GM12878 (cell line): ENCODE results near the gene INPP5D. TPM values are rescaled to one million over a fixed set of nuclear protein-coding genes. Genes with fewer than 3 reads are reported as not detected.
"Not testable (repeated sequence)": the region's sequence is repeated elsewhere in the genome, so short reads cannot be mapped to it uniquely, and the experiment has no call there.

Source experiments
- ATAC-seq: fragments of 200-7000 bp; cut with Tn5 transposase; 3 replicates; pipeline ENCODE4 v1.9.1; 2020; ENCODE audit warnings: mild to moderate bottlenecking, moderate library complexity
- BruUV-seq: library from RNA; stranded (reverse); fragments of 400-500 nt; replicated peaks from 2 replicates; lab custom pipeline; 2021; lab: Mats Ljungman, UMichigan
- CTCF ChIA-PET: fragments of 300-600 bp; sonication (Branson Sonifier 250); formaldehyde crosslinking; extraction: SDS; loops from one replicate; lab custom pipeline; 2021; ENCODE audit warnings: inconsistent platforms; lab: Yijun Ruan, JAX
- POLR2A ChIA-PET: fragments of 350-600 bp; formaldehyde crosslinking; extraction: SDS; loops from one replicate; lab custom pipeline; 2021; ENCODE audit warnings: inconsistent platforms; lab: Charles Lee
- RAD21 ChIA-PET: fragments of 300-600 bp; sonication (Branson Sonifier 250); formaldehyde crosslinking; loops from one replicate; lab custom pipeline; 2023; ENCODE audit warnings: antibody characterized with exemption; ENCODE audit not compliant: unreplicated experiment; lab: Charles Lee
- SMC1A ChIA-PET: fragments of 300-600 bp; sonication (Branson Sonifier 250); formaldehyde crosslinking; loops from one replicate; lab custom pipeline; 2023; ENCODE audit not compliant: unreplicated experiment, uncharacterized antibody; lab: Charles Lee
- DNase-seq: peaks from one replicate; pipeline ENCODE4 v3.0.0-alpha.2; 2011; ENCODE audit warnings: low read depth, low spot score
- FAIRE-seq: peaks from 3 replicates; lab custom pipeline; 2011; peaks lifted over from hg19 to GRCh38; lab: Jason Lieb, UNC
- H2AFZ ChIP-seq: 2 replicates; pipeline ENCODE4 v1.6.0; 2011; ENCODE audit warnings: low read depth, low read length, control low read depth; ENCODE audit not compliant: control insufficient read depth
- H3K27ac ChIP-seq: 2 replicates; pipeline ENCODE4 v1.5.1; 2011; ENCODE audit warnings: control low read depth; ENCODE audit not compliant: control insufficient read depth, insufficient read depth
- H3K27me3 ChIP-seq, 2 experiments: replicated peaks in 1 of 2; 2 replicates each; pipeline versions ENCODE4 v1.6.0 to v1.6.1; 2011; ENCODE audit warnings: low read length in 1 of 2; ENCODE audit not compliant: control insufficient read depth in 2 of 2, insufficient read depth in 2 of 2
- H3K36me3 ChIP-seq, 2 experiments: 2 replicates each; pipeline ENCODE4 v1.5.1; 2011; ENCODE audit warnings: low read length in 1 of 2; ENCODE audit not compliant: control insufficient read depth in 2 of 2, insufficient read depth in 2 of 2
- H3K4me1 ChIP-seq: 2 replicates; pipeline ENCODE4 v1.6.1; 2011; ENCODE audit warnings: mild to moderate bottlenecking, low read length, moderate library complexity, mixed read lengths; ENCODE audit not compliant: control insufficient read depth, insufficient read depth
- H3K4me2 ChIP-seq: 2 replicates; pipeline ENCODE4 v1.6.0; 2011; ENCODE audit warnings: control low read depth; ENCODE audit not compliant: control insufficient read depth, insufficient read depth
- H3K4me3 ChIP-seq: fragments of 200-600 bp; sonication (generic); 2 replicates; pipeline ENCODE4 v1.5.1; 2016
- H3K79me2 ChIP-seq: 2 replicates; pipeline ENCODE4 v1.6.0; 2011; ENCODE audit warnings: low read length; ENCODE audit not compliant: control insufficient read depth, insufficient read depth
- H3K9ac ChIP-seq: 2 replicates; pipeline ENCODE4 v1.8.0; 2011; ENCODE audit warnings: low read length, control low read depth, mixed read lengths; ENCODE audit not compliant: control insufficient read depth, insufficient read depth
- H3K9me3 ChIP-seq: replicated peaks from 3 replicates; pipeline ENCODE4 v1.5.1; 2011; ENCODE audit warnings: mild to moderate bottlenecking, low read length; ENCODE audit not compliant: control insufficient read depth, insufficient read depth
- H4K20me1 ChIP-seq: 2 replicates; pipeline ENCODE4 v1.6.0; 2011; ENCODE audit not compliant: control insufficient read depth, insufficient read depth
- BCL3 ChIP-seq: IDR thresholded peaks from 2 replicates; pipeline ENCODE4 v1.6.1; 2011; ENCODE audit warnings: borderline replicate concordance, low read depth, mild to moderate bottlenecking, moderate library complexity, low read length; ENCODE audit not compliant: insufficient read depth, poor library complexity, severe bottlenecking
- BRCA1 ChIP-seq: IDR thresholded peaks from 2 replicates; pipeline ENCODE4 v1.6.1; 2011; ENCODE audit warnings: low read depth, low read length, improper control_type of control experiment
- ELK1 ChIP-seq: IDR thresholded peaks from 2 replicates; pipeline ENCODE4 v1.6.1; 2012; ENCODE audit warnings: low read depth, low read length, improper control_type of control experiment
- HSF1 ChIP-seq: fragments of 150-350 bp; IDR thresholded peaks from 2 replicates; pipeline ENCODE4 v1.6.1; 2014; ENCODE audit warnings: mild to moderate bottlenecking, low read depth, low read length
- MEF2A ChIP-seq: IDR thresholded peaks from 2 replicates; pipeline ENCODE4 v1.6.1; 2011; ENCODE audit warnings: low read depth, mild to moderate bottlenecking, low read length, moderate library complexity; ENCODE audit not compliant: insufficient read depth
- MYC ChIP-seq: IDR thresholded peaks from 2 replicates; pipeline ENCODE4 v1.6.1; 2011; ENCODE audit warnings: mild to moderate bottlenecking, low read length, moderate library complexity, inconsistent platforms; ENCODE audit not compliant: insufficient read depth, insufficient replicate concordance, insufficient read length, severe bottlenecking
- POLR2A ChIP-seq: IDR thresholded peaks from 2 replicates; pipeline ENCODE4 v1.6.1; 2011; ENCODE audit warnings: low read depth, mild to moderate bottlenecking, low read length
- SMAD5 ChIP-seq: IDR thresholded peaks from 2 replicates; pipeline ENCODE4 v1.6.1; 2016; ENCODE audit warnings: antibody characterized with exemption, low read depth
- SMARCA5 ChIP-seq: fragments of 450-650 bp; IDR thresholded peaks from 2 replicates; pipeline ENCODE4 v1.6.1; 2017; ENCODE audit warnings: mild to moderate bottlenecking
- WRNIP1 ChIP-seq: IDR thresholded peaks from 2 replicates; pipeline ENCODE4 v1.6.1; 2011; ENCODE audit warnings: low read depth, low read length, improper control_type of control experiment, borderline replicate concordance
- ZBED1 ChIP-seq: IDR thresholded peaks from 2 replicates; pipeline ENCODE4 v1.6.1; 2016; ENCODE audit warnings: borderline replicate concordance
- WGBS: methylation state at CpG from one replicate; pipeline ENCODE4 v1.1.6; 2016; ENCODE audit warnings: low lambda C conversion rate; ENCODE audit not compliant: insufficient replicate concordance, insufficient coverage; ENCODE audit errors: missing lambda C conversion rate; 5-methylcytosine and 5-hydroxymethylcytosine counted together
- in situ Hi-C: fragments of 300-500 bp; cut with MboI; formaldehyde crosslinking; loops from 9 replicates; pipeline ENCODE4 v1.14.3; 2018; ENCODE audit warnings: mixed read lengths
- intact Hi-C: fragments of 100-400 bp; cut with micrococcal nuclease; formaldehyde crosslinking; loops from one replicate; pipeline ENCODE4 v1.14.2; 2022; ENCODE audit not compliant: unreplicated experiment
- polyA plus RNA-seq, 11 experiments: library from polyadenylated mRNA; depleted of rRNA in 4 of 11; unstranded in 6 of 11; stranded (reverse) in 5 of 11; fragments of >200 nt; fragmentation: Nextera tagmentation in 4 of 11; fragmentation: Illumina TruSeq in 1 of 11; extraction: Ambion mirVana in 4 of 11; extraction: Trizol in 1 of 11; gene quantifications; 1 replicate in 1 of 11; 2 replicates in 10 of 11; pipeline versions ENCODE4 v1.2.1 to v1.2.3, GENCODE V29; 2011 to 2016; ENCODE audit warnings: inconsistent platforms in 2 of 11, missing spikeins in 2 of 11, low read depth in 1 of 11
- total RNA-seq, 4 experiments: library from RNA; depleted of rRNA in 3 of 4; stranded (reverse); fragments of >200 nt in 3 of 4; fragmentation: Illumina TruSeq in 1 of 4; extraction: Trizol in 1 of 4; gene quantifications; 2 replicates each; pipeline versions ENCODE4 v1.2.1 to v1.2.3, GENCODE V29; 2013 to 2021

Gene INPP5D
- total and polyA plus RNA-seq, 10 of the 15 experiments (the other 5 are each of a cell fraction or from before 2014, with no cell fraction given): 11.8 to 139 (median 88.8) TPM

DNA sequence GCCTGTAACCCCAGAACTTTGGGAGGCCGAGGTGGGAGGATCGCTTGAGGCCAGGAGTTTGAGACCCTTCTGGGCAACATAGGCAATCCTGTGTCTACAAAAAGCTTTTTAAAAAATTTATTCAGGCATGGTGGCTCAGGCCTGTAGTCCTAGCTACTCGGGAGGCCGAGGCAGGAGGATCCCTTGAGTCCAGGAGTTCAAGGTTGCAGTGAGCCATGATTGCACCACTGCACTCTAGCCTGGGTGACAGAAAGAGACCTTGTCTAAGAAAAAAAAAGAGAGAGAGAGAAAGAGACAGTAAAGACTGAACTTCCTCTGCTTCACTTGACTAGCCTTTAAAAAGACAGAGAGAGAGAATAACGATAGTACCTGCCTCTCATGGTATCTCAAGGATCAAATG lies 62.4 kb downstream of the INPP5D start:
- WGBS: 85% methylated on average over 5 of the region's 5 CpGs
- H4K20me1 ChIP-seq: peaks cover 3% of the 10 kb centered on the region; the same call in 1 of the 2 replicates
- H3K4me3 ChIP-seq: no peak overlapping the region
- H3K4me2 ChIP-seq: no peak overlapping the region
- H3K36me3 ChIP-seq: peaks cover 43 to 48% of the 10 kb centered on the region in 2 experiments
- H3K27ac ChIP-seq: peak overlapping the region; percentile 20; the same call in 1 of the 2 replicates
- ChIA-PET CTCF (no interaction called here), RAD21 (interaction anchor here (1.4 to 2.0 kb wide), 2 partner anchors 13 to 36 kb away, joined by 4 to 7 read pairs; no protein-coding TSS in a partner anchor), POLR2A (interaction anchor here (0.7 kb wide), 1 partner anchor 15 kb away, joined by 3 read pairs; no protein-coding TSS in a partner anchor), SMC1A (interaction anchor here (1.0 to 2.7 kb wide), 6 partner anchors 9 to 79 kb away, joined by 3 to 11 read pairs (median 4); no protein-coding TSS in a partner anchor)
- H3K4me1 ChIP-seq: peaks cover 28% of the 10 kb centered on the region
- DNase-seq (no peak), FAIRE-seq (no peak)
- in situ Hi-C loops: no loop called here
- H3K9ac ChIP-seq: no peak overlapping the region
- peaks cover 2% of the 10 kb centered on the region; the same call in 1 of the 3 replicates for H3K9me3 ChIP-seq
- no TSS peak for BruUV-seq
- H3K79me2 ChIP-seq: peaks cover 38% of the 10 kb centered on the region
- intact Hi-C loops: no loop called here
- TF ChIP-seq HSF1 (no peak), SMAD5 (no peak), ELK1 (no peak), BRCA1 (no peak), SMARCA5 (no peak), ZBED1 (no peak), BCL3 (no peak), MEF2A (no peak), MYC (no peak), WRNIP1 (no peak), POLR2A (no peak)
- TF ChIP-seq, all 136 proteins: peak for 0
- ATAC-seq: no peak
- Histone ChIP-seq H3K27me3 (no peaks in the 10 kb centered on the region), H2AFZ (no peak overlapping the region)

- SMC1A ChIA-PET: interaction anchor here (1.0 to 2.7 kb wide), 6 partner anchors 12 to 60 kb away, joined by 3 to 12 read pairs (median 4); no protein-coding TSS in a partner anchor
- ATAC-seq, intact Hi-C loops, H4K20me1 ChIP-seq, FAIRE-seq, H3K9me3 ChIP-seq, BruUV-seq, H2AFZ ChIP-seq, H3K9ac ChIP-seq, in situ Hi-C loops, DNase-seq, H3K27me3 ChIP-seq: not testable (repeated sequence)
- CTCF ChIA-PET: interaction anchor here (0.6 to 1.8 kb wide), 5 partner anchors 15 to 1371 kb away, joined by 4 to 12 read pairs (median 5); partner anchors contain the start of gene INPP5D
- Histone ChIP-seq H3K4me3 (peak overlapping the region; percentile 15; the same call in 1 of the 2 replicates), H3K36me3 (peaks cover 42 to 45% of the 10 kb centered on the region in 2 experiments), H3K4me2 (peak overlapping the region; percentile 92; the same call in 1 of the 2 replicates), H3K27ac (peak overlapping the region; percentile 93; the same call in 1 of the 2 replicates), H3K79me2 (peaks cover 33% of the 10 kb centered on the region), H3K4me1 (peaks cover 25% of the 10 kb centered on the region)
- RAD21 ChIA-PET: interaction anchor here (0.6 to 2.5 kb wide), 10 partner anchors 15 to 83 kb away, joined by 3 to 19 read pairs (median 6); partner anchors contain the start of gene INPP5D
- 91% methylated on average over 2 of the region's 2 CpGs for WGBS
- POLR2A ChIA-PET: interaction anchor here (1.3 to 2.2 kb wide), 3 partner anchors 41 to 63 kb away, joined by 3 to 8 read pairs (median 6); no protein-coding TSS in a partner anchor
Observed at GRCh38 chr2:233123576-233123975, 63.4 kb downstream of the INPP5D start.
